GM18508 (cell line): ENCODE results near the gene FAM78A.

ENCODE experiments used
- ATAC-seq: cut with Tn5 transposase; IDR thresholded peaks from one replicate; pipeline ENCODE4 v1.9.1; 2021; ENCODE audit warnings: moderate number of reproducible peaks; ENCODE audit not compliant: insufficient read depth, unreplicated experiment

FAM78A gene

DNA sequence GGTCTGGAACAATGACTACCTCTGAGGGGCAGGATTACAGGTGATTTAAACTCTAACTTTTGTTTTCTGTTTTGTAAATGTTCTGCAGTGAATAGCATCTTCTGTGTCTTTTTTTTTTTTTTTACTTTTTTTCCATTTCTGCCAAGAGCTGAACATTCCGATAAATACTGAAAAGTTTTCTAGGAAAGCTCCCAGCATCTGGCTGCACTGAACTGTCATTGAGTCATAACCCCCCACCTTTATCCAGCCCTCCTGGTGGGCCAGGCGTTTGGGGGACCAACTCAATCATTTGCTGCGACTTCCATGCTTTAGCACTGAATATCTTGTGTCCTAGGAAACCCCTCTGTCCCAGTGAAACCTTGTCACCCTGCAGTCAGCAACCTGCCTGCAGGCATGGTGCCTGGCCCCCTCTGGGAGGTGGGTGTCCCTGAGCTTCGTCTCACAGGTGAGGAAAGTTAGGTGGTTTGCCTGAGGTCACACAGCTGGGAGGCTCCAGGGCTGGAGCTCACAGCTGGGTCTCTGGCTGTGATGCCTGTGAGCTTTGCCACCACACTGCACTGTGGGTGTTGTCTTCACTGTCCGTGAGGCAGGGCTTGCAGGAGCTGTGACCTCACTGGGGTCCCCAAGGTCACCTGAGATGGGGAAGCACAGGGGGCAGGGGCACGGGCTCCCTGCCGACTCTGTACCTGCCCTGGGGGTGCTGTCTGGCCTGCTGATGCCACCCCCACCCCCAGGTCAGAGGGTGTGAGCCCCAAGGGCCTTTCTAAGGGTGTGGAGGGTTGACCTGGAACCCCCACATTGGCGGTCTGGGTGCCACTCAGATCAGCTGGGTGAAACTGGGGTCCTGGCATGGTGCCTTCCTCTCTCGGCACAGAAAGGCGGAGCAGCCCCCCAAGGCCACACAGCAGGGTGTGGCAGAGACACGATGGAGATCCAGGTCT is 27.3 kb upstream of the FAM78A start:
- ATAC-seq, result no peak

DNA sequence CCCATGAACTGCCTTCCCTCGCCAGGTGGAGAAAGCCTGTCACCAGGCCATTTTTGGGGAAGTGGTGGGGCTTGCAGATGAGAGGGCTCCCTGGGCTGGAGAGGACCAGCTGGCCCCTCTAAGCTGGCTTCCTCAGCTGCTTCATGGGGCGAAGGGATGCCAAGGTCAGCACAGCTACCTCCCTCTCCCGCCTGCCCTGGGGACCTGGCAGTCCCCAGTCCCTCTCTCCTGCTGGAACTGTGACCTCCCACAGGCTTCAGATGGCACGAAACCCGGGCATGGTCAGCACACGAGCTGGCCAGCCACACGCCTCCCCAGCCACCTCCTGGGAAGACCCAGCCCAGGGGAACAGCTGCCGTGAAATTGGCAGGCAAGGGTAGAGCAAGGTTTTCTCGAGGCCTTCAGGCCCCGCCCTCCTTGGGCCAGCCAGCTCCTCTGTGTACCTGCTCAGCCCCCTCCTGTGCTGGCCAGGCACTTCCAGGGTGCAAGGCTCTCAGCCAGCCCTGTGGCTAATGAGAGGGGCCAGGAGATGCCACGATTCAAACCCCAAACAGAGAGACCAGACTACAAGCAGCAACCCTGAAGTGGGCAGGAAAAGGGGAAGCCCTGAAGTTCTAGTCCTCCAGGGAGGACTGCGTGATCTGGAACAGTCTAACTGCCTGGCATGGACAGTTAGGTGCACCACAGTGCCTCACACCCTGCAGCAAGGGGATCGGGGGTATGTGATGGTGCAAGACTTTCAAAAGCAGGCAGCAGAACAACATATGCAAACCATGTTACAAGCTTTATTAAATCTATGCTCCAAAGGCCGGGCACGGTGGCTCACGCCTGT is 26.1 kb upstream of the FAM78A start:
- no peak for ATAC-seq

DNA sequence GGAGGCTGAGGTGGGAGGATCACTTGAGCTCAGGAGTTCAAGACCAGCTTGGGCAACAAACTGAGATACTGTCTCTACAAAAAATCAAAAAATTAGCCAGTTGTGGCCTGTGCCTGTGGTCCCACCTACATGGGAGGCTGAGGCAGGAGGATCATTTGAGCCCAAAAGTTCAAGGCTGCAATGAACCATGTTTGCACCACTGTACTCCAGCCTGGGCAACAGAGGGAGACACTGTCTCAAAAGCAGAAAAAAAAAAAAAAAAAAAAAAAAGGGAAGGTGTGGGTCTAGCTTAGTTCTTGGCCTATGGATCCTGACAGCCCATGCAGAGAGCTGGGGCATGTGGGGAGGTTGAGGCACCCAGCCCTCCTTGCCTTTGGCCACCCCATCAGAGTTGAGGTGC is 24.1 kb upstream of the FAM78A start:
- no peak for ATAC-seq

DNA sequence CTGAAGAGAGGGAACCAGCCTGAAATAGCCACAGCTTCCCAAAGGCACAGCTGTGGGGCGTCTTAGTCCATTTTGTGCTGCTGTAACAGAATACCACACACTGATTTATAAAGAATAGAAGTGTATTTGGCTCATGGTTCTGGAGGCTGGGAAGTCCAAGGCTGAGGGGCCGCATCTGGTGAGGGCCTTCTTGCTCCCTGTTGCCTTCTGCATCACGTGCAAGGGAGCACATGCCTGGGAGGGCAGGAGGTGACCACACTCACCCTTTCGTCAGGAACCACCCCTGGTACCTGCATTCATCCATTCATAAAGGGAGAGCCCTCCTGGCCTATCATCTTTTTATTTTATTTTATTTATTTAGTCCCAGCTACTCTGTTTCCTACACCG is 23.6 kb upstream of the FAM78A start:
- ATAC-seq, result no peak

DNA sequence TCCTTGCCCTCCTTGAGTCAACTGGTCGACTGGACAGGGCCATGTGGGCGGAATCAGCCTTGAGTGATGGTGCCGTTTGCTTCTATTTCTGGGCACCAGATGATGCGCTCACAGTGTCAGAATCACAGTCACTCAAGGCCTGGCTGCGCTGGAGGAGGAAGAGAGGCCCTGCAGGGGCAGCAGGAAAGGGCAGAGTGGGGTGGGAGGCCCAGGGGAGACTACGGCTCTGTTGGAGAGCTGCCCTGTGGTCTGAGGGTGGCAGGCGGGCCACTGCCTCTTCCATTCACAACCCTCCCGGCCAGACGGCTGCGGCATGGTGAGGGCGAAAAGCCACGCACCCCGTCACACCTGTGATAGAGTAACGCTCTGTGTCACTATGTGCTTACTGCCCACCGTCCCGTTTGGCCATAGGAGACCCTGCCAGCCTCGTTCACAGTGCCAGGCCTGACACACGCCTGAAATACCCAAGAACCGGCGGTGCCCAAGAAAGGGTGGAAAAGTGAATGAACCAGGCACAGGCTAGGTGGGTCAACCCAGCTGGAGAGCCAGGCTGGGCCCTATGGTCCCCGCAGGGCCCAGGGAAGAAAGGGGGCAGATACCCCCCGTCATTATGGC is 23.1 kb upstream of the FAM78A start:
- no peak for ATAC-seq

DNA sequence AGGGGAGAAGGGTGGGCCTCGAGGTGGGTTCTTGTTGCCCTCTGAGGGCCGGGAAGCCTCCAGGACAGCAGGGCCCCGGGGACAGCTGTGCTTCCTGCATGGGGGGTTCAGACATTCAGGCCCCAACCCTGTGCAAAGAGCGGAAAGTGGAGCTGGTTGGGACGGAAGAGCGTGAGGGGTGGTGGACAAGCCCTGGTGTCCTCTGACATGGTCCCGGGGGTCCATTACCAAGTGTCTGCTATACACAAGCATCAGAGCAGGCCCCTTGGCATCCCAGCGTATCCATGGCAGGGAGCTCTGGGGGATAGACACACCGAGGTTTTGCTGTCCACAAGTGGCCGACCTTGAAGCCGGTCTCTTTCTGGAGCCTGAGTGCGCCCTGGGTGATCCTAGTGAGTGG is 22.5 kb upstream of the FAM78A start:
- ATAC-seq, result no peak

DNA sequence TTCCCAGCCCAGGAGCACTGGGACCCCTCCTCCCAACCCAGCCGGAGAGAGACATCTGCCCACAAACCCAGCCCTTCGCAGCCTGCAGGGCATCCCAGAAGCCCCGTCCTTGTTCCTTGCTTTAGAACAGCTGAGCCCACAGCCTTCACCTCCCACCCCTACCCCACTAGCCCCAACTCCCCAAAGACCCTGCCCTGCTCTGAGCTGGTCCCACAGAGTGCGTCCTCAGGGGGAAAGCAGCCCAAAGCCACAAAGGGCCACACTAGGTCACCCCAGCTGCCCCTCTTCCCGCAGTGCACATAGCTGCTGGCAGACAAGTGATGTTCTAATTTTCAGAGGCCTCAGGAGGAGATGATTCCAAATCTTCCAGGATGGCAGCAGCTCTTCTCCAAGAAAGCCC is 22.0 kb upstream of the FAM78A start:
- ATAC-seq, result no peak

DNA sequence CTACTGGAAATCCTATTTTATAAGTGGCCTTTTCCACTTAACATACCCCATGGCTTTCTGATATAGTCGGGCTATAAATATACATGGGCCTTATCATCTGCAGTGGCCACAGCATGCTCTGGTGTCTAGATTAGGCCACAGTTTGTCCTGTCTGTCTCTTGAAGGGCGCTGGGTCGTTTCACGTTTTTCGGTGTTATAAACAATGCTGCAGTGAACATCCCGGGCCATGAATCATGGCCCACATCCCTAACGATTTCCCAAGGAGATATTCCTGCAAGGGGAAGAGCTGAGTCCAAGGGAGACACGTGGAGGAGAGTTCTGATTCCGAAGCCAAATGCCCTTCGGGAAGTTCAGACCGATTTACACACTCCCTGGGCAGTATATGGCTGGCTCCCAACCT is 21.6 kb upstream of the FAM78A start:
- no peak for ATAC-seq

DNA sequence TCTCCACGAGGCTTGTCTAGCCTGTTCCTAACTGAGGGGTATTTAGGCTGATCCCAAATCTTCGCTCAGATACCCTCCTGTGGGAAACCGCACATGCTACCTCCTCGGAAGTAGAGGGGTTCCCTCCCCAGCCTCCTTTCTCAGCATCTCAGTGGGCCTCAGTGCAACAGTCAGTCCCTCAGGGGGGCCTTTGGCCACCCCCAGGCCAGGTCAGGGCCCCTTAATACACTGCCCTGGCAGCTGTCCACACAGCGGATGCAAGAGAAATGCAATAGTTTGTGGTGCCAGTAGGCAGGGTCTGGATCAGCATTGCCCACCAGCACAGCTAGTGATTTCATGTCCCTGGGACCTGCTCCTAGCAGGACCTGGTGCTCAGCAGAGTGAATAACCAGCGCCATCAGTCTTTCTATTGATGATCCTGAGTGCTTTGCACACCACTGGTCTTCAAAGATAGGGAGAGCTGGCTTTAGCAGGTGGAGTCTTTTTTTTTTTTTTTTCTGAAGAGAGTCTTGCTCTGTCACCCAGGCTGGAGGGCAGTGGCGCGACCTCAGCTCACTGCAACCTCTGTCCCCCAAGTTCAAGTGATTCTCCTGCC is 20.7 kb upstream of the FAM78A start:
- no peak for ATAC-seq

DNA sequence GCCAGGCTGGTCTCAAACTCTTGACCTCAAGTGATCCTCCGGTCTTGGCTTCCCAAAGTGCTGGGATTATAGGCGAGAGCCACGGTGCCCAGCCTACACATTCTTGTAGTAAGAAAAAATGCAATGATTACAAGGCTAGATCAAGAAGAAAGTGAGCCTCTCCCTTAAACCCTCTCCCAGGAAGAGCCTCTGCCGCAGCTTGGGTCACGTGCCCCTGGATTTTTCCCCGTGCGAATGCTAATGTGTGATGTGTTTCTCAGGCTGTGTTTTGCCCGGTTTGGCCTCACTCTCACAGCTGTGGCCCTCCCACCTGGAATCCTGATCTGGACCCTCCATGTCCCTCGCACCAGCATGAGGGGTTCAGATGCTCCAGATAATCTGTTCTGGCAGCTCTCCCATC is 20.1 kb upstream of the FAM78A start:
- ATAC-seq, result no peak

DNA sequence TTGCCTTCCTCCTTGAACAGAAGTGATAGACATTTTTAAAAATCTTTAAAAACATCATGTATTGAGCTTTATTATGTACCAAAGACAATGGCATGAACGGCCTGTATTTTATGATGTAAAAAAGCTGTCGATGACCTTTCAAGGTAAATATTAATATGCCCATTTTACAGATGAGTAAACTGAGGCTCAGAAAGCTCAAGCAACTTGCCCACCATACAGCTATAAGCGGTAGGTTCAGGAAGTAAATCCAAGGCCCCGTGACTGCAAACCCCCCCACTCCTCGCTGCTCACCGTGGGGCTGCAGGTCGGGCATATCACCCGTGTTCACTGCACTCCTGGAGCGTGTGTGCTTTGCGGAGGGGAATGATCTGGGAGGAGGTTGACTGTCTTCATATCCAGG is 16.6 kb upstream of the FAM78A start:
- ATAC-seq, result no peak

DNA sequence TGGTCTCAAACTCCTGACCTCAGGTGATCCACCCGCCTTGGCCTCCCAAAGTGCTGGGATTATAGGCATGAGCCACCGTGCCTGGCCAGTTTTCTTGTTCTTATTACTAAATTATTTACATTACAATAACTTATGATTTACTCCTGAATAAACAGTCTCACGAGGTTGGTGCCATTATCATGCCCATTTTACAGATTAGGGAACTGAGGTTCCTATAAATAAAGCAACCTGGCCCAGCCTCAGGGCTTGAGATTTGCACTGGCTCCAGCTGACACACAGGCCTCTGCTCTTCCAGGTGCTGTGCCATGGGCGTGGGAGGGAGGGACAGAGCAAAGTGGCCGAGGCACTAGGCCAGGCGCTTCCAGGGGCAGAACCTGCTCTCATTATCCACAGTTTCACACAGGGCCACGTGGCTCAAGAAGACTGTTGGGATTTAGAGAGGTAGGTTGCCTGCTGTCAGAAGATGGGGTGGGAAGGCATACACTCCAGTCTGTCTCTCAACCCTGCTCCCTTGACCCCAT is 15.5 kb upstream of the FAM78A start:
- no peak for ATAC-seq

DNA sequence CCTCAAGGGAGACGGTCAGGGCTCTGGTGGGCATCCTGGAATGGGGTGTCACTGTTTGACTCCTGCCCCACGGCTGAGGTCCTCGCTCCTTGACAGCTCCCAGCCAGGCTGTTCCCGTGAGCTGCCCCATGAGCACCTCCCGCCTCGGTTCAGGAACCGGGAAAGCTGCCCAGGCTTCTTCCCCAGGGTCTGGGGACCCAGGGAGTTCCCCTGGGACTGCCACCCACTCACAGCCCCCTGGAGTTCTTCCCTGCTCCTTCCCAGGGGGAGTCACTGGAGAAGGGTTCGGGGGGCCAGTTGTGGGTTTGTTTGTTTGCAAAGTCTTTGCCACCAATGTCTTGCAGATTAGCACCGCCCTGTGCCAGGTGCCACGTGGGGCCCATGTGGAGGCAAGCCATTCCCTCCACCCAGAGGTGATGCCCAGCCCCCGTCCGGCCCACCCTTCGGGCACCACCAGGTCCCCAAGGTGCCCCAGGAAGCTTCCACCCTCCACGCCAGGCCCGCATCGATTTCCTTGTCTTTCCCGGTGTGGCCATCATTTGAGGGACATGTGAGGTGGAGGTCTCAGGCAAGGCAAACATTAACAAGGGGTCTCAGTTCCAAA is 14.6 kb upstream of the FAM78A start:
- ATAC-seq, result no peak

DNA sequence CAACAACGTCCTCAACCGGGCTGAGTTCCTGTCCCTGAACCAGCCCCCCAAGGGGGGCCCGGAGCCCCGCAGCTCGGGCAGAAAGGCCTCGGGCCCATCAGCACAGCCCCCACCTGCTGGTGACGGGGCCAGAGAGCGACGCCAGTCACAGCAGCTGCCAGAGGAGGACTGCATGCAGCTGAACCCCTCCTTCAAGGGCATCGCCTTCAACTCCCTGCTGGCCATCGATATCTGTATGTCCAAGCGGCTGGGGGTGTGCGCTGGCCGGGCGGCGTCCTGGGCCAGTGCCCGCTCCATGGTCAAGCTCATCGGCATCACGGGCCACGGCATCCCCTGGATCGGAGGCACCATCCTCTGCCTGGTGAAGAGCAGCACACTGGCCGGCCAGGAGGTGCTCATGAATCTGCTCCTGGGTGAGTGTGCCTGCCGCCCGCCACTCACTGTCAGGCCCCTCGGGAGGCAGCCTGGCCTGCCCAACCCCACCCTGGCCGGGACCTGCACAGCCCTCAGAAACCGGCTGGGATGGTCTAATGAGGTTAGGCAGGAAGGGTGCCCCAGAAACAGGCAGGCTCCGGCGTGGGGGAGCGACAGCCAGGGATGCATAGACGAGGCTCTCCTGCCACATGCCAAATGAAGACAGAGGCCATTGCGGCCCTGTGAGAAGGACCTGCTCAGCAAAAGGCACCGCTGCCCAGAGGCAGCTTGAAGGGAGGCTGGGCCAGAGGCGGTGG is 13.9 kb upstream of the FAM78A start:
- no peak for ATAC-seq

DNA sequence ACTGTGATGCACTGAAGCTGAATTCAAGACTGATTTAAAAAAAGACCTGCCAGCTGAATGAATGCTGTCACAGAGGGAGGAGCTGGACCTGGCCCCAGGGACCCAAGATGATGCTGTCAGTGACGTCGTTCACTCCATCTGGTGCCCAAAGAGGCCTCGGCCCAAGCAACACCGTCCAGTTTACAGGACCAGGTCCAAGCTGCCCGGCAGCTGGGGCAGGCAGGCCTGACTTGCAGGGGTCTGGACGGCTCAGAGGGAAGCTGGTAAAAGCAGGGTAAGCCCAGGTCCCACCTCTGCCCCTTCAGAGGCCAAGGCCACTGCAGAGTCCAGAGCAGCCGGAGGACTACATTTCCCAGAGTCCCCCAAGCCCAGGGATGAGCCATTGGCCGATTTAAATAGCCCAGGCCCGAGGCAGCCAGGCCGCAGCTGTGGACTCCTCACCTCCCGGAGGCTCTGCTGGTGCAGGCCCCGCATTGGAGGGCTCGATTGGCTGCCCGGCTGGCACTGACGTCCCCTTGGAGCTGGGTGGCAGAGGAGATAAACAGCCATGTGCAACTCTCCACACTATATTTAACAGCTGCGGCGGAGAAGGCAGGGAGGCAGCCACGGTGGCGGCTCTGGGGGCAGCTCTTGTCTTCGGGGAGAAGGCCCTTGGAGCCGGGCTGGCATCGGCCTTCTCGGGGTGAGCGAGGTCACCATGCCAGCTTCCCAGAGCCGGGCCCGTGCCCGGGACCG is 13.2 kb upstream of the FAM78A start, which contains the start of gene PLPP7:
Gene PLPP7 (plus strand): TSS at position 423 of the 735 bp plus-strand sequence. CDS start 275 bp downstream, at position 698.
- ATAC-seq, result no peak

DNA sequence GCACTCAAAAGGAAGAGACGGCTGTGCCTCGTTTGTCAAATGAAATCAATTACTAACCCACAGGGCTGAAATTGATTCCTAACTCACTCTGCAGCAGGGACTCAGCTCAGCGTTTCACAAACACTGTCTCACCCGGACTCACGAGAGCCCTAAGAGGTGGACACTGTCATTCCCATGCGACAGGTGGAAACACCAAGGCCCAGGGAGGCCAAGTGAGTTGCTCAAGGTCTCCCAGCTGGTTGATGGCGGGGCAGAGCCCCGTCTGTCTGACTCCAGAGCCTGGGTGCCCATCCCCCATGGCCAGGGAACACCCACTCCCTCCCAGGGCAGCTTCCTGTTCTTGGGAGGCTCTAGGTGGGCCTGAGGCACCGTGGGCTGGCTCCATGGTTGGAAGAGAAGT is 11.9 kb upstream of the FAM78A start:
- ATAC-seq, result no peak

DNA sequence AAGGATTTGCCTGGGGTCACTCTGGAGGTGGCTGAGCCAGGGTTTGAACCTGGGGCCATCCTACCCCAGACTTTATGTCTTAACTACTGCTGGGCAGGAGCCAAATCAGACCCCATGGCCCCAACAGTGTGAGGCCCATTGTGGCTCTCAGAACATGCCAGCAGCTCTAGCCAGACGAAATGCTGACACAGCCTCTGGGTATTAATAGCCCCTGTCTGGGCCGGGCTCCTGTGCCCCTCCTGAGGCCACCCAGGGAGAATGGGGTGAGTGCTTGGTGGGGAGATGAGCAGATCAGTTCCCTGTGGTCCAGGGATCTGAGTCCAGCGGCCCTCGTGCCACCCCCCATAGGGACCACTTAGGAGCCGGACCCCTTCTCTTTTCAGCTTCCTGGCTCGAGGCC is 11.0 kb upstream of the FAM78A start:
- no peak for ATAC-seq

DNA sequence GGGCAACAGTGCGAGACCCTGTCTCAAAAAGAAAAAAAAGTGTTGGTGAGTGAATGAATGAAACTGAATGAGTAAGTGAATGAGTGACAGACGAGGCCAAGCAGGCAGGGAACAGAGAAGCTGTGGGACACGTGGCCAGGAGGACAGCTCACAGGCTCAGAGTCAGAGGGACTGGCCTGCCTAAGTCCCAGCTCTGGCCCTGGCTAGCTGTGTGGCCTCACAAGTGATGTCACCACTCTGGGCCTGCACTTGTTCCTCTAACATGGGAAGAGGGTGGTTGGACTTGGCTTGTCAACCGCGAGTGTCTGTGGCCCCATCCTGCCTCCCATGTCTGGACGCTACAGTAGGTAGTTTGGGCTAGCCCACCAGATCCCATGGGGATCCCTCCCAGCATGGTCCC is 8.5 kb upstream of the FAM78A start:
- ATAC-seq, result no peak
